Measurements from ENCODE around the gene GID8. TPM values are rescaled to one million over a fixed set of nuclear protein-coding genes. Genes with fewer than 3 reads are reported as not detected.

GID8 gene
- total and polyA plus RNA-seq, 9 of the 15 experiments (the other 6 are each of a cell fraction or from before 2014, with no cell fraction given), result 7.5 to 31.6 (median 22.2) TPM

- H3K27me3 ChIP-seq (ENCODE audit: control insufficient read depth in 2 of 2, insufficient read depth in 2 of 2, low read length in 2 of 2), result no peaks in the 10 kb centered on the region
- CTCF ChIA-PET (ENCODE audit: low intra/inter-chr PET ratio), result no interaction called here
- H3K9me1 ChIP-seq (ENCODE audit: control insufficient read depth, insufficient read depth, low read length), result peaks cover 5% of the 10 kb centered on the region
- no peaks in the 10 kb centered on the region for H3K9me3 ChIP-seq (replicated peaks; ENCODE audit: control insufficient read depth, insufficient read depth, low read depth, low read length)
- H3K79me2 ChIP-seq (ENCODE audit: control insufficient read depth, insufficient read depth, low read length), result peaks cover 43% of the 10 kb centered on the region
- ATAC-seq (peak; percentile 80), FAIRE-seq (peak; percentile 66), DNase-seq (ENCODE audit: extremely low read depth in 1 of 4, low spot score in 3 of 4) (peak; percentile 30 to 57 (median 45))
- H3K4me1 ChIP-seq (replicated peaks in 1 of 2; ENCODE audit: control insufficient read depth in 2 of 2, insufficient read depth in 2 of 2, low read length in 2 of 2), result peaks cover 0 to 3% of the 10 kb centered on the region in 2 experiments; a peak in 1 of 5 replicates
- in situ Hi-C loops (cut with MboI), result no loop called here
- H3K27ac ChIP-seq (ENCODE audit: extremely low read depth, low read depth, low read length), result no peak overlapping the region
- POLR2A ChIA-PET, result interaction anchor here (0.5 to 1.7 kb wide), 6 partner anchors 9 to 104 kb away, joined by 3 to 6 read pairs (median 3); no protein-coding TSS in a partner anchor
- H3K4me2 ChIP-seq (ENCODE audit: insufficient read depth, low read length), result no peak overlapping the region
- no TSS peak for BruUV-seq (replicated peaks)
- 77% methylated on average over 12 of the region's 16 CpGs for WGBS (ENCODE audit: insufficient coverage, low coverage, missing lambda C conversion rate)
- no peak overlapping the region for H2AFZ ChIP-seq (ENCODE audit: low read depth, low read length)
- H3K36me3 ChIP-seq (ENCODE audit: control insufficient read depth, insufficient read depth, low read length), result peaks cover 99% of the 10 kb centered on the region
- peaks cover 14% of the 10 kb centered on the region; the same call in 1 of the 2 replicates for H4K20me1 ChIP-seq (replicated peaks; ENCODE audit: control insufficient read depth, insufficient read depth, low read length)
- no peak overlapping the region for H3K4me3 ChIP-seq
- intact Hi-C loops (cut with micrococcal nuclease), result no loop called here
- H3K9ac ChIP-seq (ENCODE audit: insufficient read depth in 1 of 2, low read depth in 2 of 2, low read length in 2 of 2), result no peak overlapping the region
- TF ChIP-seq RAD21 (CRISPR knock-in tag; conservative IDR thresholded peaks at IDR 0.05 in 1 of 2, IDR thresholded peaks at IDR 0.05 in 1 of 2) (0 out of 4 replicates have a peak, but pooled peaks of 1 of the 2 experiments have one; percentile 13), SAP30 (IDR thresholded peaks at IDR 0.05; ENCODE audit: borderline replicate concordance, insufficient read depth, low read depth, low read length, poor library complexity, severe bottlenecking) (no peak), SRSF7 (optimal IDR thresholded peaks at IDR 0.05; ENCODE audit: low read depth, low read length) (no peak), CTCF (IDR thresholded peaks at IDR 0.05 in 2 of 3, conservative IDR thresholded peaks at IDR 0.05 in 1 of 3; ENCODE audit: insufficient read depth in 2 of 3, low read depth in 1 of 3, low read length in 3 of 3) (peak; percentile 52 to 69 (median 52)), REST (IDR thresholded peaks at IDR 0.05; ENCODE audit: borderline replicate concordance) (peak; percentile 8; the same call in 1 of the 2 replicates), REST (CRISPR knock-in tag; IDR thresholded peaks at IDR 0.05; ENCODE audit: low read depth) (no peak)
Observed at GRCh38 chr20:62907384-62908317, 30.3 kb upstream of the GID8 start.
